ENCODE data around the gene NDUFB4.

- TF ChIP-seq, protein P1, sequence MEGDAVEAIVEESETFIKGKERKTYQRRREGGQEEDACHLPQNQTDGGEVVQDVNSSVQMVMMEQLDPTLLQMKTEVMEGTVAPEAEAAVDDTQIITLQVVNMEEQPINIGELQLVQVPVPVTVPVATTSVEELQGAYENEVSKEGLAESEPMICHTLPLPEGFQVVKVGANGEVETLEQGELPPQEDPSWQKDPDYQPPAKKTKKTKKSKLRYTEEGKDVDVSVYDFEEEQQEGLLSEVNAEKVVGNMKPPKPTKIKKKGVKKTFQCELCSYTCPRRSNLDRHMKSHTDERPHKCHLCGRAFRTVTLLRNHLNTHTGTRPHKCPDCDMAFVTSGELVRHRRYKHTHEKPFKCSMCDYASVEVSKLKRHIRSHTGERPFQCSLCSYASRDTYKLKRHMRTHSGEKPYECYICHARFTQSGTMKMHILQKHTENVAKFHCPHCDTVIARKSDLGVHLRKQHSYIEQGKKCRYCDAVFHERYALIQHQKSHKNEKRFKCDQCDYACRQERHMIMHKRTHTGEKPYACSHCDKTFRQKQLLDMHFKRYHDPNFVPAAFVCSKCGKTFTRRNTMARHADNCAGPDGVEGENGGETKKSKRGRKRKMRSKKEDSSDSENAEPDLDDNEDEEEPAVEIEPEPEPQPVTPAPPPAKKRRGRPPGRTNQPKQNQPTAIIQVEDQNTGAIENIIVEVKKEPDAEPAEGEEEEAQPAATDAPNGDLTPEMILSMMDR (IDR thresholded peaks at IDR 0.05; ENCODE audit: low read depth, low read length) = no peak
- TF ChIP-seq EZH2phosphoT487 (IDR thresholded peaks at IDR 0.05; ENCODE audit: low read depth) = no peak
Observed at GRCh38 chr3:120646771-120647432, 50.8 kb downstream of the NDUFB4 start.
